ENCODE data around the gene ADGRA1.
"Not testable (repeated sequence)": the region's sequence is repeated elsewhere in the genome, so short reads cannot be mapped to it uniquely, and the experiment has no call there.

ADGRA1 gene

DNA sequence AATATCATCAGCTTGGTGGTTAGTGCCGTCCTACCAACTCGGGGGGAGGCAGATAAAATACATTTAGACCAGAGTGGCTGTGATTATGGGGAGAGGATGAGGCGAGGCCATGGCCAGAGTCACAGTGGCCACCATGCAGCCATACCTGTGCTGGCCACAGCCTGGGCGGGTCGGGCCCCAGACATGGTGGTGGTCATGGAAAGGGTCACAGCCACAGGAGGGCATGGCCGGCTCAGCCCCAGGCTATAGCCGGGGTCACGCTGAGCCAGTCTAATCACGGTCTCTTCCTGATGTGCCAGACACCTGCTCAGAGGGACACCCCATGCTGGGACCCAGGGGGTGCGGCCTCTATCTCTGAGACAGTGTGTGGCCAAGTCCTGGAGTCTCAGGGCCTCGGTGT lies 10.2 kb downstream of the ADGRA1 start:
- DNase-seq: no peak

DNA sequence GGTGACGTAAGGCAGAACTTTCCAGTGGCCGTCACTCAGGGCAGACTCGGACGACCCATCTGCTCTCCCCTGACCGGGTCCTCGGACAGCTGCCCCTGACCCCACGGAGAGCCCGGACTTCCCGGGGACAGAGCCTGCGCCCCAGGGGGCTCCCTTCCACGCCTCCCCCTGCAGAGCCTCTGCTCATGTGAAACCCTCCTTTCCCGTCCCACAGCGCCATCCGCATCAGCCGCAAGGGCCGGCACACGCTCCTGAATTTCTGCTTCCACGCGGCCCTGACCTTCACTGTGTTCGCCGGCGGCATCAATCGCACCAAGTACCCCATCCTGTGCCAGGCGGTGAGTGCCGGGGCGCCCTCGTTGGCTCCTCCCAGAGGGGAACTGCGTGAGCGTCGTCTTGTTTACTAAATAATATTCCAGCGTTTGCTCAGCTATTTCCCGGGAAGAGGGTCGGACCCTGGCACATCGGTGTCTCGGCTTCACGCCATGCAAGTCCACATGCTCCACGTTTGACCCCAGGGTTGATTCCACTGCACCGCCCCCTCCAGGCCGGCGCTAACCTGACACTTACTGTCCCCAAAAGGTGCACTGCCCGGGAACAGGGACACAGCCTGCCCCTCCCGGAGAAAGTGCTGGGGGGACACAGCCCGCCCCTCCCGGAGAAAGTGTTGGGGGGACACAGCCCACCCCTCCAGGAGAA lies 10.9 kb downstream of the ADGRA1 start:
- no peak for DNase-seq

DNA sequence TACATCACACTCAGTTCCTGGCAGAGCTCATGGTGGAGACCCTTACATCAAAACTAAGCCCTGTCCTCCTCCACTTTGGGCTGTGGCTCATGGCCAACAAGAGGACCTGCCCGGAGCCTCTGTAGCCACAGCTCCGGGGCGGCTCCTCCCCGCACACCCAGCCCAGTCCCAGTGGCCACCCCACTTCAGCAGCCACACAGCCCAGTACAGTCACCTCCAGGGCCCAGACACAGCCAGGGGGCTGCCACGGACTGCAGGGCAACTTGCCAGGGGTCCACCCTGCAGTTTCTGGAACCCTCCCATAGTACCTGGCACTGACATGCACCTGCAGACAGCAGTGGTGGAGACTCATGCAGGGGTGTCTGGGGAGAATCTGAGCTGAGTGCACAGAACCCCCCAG lies 11.8 kb downstream of the ADGRA1 start:
- DNase-seq: no peak

DNA sequence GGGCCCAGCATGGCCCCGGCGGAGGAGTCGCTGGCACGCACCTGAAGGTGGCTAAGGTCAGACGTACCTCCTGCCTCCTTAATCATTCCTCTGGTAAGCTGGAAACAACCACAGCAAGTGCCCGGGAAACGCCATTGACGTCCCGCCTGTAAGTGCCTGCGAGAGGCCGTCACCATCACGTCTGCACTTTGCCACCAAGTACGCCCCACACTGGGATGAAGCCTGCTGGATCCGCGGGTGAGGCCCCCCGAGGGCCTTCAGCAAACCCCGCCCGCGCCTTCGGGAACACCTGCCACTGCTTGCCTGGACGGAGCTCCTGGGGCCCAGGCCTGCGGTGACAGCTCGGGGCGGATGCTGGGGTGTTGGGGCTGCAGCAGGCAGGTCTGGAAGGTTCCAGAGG lies 12.5 kb downstream of the ADGRA1 start:
- no peak for DNase-seq

DNA sequence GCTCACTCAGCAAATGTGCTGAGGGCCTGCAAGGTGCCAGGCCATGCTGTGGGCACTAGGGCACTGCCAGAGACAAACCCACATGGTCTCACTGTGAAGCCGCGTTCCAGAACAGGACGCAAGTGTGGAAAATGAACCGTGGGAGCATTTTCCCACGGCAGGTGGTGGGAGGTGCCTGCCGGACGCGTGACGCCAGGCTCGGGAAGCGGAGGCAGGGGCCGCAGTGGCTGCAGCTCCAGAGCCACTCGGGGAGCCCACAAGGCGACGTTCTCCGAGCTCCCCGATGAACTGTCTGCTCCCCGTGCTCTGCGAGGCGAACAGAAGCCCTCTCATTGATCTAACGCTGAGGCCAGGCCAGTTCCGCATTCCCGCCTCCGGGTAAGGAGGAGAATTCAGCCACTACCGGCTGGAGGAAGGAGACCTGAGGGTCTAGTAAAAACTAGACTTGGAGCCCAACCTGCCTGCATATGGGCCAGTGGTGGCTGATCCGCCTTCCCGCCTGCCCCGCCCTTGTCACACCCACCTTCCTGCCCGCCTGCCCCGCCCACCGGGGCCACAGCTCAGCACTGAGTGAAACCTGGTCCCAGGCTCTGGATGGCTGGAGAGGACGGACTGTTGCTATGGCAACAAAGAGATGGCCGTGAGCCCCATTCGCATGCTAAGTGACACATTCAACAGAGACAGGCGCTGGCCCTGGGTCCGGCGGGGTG lies 13.1 kb downstream of the ADGRA1 start:
- DNase-seq: no peak

DNA sequence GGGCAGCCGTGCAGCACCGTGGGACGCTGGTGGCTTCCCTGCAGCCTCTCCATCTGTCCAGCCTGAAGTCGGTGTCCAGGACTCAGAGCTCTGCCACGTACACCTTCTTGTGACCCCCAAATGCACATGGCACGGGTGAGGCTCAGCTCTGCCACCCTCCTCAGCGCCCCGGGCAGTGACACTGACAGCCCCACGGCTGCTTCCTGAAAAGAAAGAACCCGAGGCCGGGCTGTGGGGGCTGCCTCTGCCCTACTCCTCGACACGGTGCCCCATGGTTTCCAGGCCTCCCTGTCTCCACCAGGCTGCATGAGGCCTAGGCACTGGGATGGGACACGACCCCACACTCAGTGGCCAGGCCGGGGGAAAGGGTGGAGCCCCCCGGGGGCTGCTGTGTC lies 13.7 kb downstream of the ADGRA1 start:
- DNase-seq: no peak

DNA sequence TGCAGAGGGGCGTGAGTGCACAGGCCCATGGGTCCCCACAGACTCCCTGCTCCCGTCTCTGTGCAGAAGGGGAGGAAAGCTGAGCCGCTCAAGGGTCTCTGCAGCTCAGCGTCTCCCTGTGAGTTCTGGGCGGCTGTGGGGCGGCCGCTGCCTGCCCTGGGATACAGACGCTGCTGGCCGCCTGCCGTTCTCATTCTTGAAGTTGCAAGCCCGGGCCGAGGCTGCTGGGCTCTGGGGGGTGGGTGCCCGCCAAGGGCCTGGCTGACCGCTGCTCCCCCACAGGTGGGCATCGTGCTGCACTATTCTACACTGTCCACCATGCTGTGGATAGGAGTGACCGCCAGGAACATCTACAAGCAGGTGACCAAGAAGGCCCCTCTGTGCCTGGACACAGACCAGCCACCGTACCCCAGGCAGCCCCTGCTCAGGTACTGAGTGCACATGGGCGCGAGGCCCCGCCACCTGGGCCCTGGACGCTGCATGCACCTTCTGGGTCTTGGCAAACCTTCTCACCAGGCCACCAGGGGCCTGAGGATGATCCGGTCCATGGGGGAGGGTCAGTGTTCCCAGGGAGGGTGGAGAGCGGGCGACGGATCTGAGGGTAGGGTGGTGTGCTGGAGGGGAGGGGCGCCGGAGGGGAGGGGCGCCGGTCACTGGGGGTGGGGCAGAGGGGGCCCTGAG lies 14.8 kb downstream of the ADGRA1 start:
- no peak for DNase-seq

DNA sequence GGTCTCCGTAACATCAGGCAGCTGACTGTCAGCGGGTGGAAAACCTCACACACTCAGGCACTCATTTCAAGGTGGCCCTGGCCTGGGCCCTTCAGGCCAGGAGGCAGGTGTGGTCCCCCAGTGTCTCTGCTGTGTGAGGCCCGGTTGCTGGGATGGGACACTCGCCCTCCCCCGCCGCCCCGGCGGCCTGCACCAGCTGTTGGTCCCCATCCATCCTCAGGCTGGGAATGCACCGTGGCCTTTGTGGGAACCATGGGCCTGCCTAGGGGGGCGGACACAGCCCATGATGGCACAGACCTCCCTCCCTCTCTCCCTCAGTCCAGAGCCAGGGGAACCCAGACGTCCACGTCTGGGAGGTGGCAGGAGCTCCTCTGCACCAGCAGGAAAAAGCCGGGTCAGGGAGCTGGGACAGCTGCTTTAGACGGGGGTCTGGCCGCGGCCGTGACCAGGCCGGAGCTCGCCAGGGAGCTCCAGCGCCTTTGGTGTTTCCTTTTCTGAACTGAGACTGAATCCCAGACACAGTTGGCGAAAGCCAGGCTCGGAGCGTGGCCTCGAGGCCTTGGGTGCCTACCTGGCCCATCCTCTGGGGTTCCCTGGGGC lies 15.7 kb downstream of the ADGRA1 start:
- DNase-seq: no peak

DNA sequence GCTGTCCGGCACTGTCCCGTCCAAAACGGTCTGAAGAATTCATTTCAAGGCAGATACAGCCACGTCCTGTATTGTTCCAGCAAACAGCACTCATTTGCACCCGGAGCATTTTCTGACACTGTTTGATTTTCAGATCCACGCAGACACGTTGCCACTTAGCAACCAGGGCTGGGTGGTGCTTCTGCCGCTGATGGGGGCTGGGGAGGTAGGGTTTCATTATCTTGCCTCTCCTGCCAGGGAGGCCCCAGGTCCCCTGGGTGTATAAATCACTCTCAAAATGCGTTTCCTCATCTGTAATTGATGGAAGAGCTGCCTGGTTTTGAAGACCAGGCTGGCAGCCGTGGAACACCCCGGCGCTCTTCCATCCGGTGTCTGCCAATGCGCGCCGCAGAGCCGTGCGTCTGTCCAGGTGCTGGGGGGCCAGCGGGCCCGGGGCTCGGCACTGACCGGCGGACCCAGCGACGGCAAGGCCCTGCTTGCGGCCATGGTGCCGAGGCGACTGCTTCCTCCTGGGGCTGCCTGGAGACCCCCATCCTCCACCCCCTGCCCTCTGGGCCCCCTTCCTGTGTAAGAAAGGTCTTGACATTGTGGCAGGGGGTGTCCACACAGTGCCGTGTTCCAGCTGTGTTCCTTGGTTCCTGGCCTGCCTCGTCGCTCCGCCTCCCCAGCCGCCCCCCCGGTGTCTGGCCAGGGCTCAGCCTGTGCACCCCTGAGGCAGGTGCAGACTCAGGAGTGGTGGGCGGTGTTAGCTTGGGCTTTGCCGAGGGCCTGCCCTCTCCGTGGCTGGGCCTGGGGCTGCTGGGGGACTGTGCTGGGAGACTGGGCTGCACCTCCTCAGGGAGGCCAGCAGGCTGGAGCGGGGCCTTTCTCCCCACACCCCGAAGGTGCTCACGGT lies 16.6 kb downstream of the ADGRA1 start:
- no peak for DNase-seq

DNA sequence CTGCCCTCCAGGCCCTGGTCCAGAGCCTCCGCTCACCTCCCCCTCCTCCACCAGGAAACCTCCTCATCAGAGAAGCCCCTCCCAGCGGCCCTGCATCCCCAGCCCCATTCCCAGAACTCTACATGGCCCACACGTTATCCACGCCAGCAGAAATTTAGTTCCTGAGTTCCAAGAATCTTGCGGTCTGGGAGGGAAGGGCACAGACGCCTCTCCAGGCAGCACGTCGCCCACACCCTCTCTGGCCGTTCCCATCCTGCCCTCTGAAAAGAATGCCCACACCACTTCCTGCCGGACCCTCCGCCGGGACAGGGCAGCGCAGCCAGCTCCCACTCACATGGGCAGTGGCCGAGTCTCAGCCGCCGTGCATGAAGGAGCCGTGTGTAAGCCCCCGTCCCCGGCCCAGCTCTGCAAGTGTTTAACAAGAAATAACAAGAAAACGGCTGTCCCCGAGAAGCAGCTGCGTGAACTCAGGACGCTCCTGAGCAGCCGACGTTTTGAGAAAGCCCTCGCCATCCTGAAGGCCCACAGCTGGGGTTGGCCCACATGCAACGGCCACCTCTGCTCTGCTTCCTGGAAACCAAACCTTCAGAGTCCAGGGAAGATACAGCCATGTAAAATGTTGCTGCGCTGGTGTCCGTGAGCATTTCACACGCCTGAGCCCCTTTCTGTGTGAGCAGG lies 17.4 kb downstream of the ADGRA1 start:
- DNase-seq: no peak

DNA sequence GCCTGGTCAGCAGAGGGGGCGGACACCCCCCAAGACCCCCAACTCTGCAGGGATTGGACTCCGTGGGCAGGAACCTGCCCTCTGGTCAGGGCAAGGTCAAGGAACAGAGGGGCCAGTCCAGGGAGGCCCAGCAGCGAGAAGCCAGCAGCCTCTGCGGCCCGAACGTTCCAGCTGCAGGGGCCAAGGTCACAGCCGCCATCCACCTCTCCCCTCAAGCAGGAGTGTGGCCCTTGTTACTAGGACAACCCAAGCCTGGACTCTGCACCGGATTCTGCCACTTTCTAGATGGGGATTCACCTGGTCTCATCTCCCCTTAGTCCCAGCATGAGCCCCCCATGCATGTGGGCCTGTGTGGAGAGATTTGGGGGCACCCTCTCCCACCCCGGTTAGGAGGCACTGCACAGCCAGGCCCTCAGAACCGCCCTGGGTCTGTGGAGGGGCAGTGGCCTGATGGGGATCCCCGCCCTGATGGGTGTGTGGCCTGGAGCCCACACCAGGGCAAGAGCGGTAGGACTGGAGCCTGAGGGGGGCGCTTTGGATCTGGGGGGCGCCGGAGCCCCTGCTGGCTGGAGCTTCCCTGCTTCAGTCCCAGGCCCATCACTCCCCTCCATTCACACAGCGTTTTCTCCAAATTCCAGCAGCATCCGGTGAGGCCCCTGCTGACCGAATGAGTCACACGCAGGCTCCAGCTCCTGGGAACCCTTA lies 18.1 kb downstream of the ADGRA1 start:
- DNase-seq: no peak

DNA sequence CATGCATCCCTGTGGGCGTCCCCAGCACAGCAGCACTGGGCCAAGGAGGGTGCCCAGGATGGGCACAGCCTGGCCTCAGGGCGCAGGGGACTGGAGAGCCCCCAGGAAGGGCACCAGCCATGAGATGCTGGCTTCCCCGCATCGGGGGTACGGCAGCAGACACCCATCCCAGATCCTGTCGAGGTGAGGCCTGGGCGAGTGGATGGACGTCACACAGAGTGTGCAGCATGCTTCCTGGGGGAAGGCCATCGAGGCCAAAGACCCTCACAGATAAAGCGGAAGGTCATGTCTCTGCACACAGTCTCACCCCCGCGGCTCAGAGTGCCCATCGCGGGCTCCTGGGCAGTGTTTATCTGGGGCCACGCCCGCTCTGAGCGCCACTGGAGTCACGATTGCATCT lies 18.8 kb downstream of the ADGRA1 start:
- DNase-seq: no peak

DNA sequence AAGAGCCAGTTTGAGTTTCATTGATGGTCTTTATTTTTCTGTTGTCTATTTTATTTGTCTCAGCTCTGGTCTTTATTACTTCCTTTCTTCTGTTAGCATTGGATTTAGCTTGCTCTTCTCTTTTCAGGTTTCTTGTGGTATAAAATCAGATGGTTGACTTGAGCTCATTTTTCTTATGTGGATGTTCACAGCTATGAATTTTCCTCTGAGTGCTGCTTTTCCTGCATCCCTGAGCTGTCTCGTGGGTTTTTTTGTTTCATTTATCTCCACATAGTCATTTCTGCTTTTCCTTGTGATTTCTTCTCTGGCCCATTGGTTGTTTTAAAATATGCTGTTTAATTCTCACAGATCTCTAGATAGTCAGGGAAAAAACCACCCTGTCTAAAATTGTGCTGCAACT lies 19.7 kb downstream of the ADGRA1 start:
- no peak for DNase-seq

DNA sequence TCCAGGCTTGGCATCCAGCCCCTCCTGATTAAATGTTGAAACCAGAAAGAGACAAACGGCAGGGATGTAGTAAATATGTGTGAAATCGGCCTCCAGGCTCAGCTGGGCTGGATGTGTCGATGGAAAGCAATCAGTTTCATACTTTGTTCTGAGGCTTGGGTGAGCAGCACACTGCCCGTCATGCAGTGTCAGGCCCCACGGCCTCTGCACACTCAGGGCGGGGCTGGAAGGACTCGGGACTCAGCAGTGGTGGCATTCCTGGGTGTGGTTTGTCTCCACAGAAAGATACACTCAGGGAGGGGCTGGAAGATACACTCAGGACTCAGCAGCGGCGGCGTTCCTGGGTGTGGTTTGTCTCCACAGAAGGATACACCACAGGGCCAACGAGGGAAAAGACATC lies 22.0 kb downstream of the ADGRA1 start:
- no peak for DNase-seq

DNA sequence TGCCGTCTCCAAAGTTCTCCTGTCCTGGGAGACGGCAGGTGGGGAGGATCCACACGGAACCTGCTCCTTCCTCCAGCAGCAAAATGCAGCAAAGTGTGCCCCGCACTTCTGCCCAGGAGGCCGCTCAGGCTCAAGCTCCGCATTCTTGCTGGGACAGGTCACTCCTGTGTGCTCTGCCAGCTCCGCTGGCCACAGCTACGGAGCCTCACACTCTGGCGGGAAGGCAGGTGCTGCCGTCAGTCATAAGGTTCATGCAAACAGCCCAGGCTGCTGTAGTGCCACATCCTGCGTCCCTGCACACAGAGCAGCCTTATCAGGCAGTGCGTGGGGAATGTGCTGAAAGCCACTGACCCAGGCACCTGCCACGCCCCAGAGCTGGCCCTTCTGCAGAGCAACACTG lies 22.4 kb downstream of the ADGRA1 start:
- DNase-seq: no peak

DNA sequence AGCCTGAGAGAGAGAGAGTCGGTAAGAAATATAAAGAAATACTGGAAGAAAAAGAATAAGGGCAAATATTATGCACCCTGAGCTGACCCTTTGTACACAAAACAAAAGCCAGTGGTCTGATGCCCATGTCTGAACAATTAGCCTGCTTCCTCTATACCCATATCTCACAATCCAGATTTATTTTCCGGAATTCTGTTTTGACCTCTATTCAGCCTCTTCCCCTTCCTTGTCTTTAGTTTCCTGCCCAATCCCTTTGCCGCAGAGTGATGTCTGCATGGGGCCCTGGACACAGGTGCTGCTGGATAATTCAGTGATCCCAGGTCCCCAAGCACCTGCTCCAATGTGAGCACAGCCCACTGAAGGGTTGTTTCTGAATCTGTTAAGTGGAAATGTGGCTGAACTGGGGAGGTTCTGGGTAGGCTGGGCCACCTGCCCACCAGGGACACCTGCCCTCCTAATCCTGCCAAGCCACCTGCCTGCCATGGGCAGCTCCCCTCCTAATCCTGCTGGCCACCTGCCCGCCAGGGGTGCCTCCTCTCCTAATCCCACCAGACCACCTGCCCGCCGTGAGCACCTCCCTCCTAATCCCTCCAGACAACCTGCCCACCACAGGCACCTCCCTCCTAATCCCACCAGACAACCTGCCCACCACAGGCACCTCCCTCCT lies 23.0 kb downstream of the ADGRA1 start:
- no peak for DNase-seq

DNA sequence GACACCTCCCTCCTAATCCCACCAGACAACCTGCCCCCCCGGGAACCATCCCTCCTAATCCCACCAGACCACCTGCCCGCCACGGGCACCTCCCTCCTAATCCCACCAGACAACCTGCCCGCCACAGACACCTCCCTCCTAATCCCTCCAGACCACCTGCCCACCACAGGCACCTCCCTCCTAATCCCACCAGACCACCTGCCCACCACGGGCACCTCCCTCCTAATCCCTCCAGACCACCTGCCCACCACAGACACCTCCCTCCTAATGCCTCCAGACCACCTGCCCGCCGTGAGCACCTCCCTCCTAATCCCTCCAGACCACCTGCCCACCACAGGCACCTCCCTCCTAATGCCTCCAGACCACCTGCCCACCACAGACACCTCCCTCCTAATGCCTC lies 23.9 kb downstream of the ADGRA1 start:
- not testable (repeated sequence) for DNase-seq

DNA sequence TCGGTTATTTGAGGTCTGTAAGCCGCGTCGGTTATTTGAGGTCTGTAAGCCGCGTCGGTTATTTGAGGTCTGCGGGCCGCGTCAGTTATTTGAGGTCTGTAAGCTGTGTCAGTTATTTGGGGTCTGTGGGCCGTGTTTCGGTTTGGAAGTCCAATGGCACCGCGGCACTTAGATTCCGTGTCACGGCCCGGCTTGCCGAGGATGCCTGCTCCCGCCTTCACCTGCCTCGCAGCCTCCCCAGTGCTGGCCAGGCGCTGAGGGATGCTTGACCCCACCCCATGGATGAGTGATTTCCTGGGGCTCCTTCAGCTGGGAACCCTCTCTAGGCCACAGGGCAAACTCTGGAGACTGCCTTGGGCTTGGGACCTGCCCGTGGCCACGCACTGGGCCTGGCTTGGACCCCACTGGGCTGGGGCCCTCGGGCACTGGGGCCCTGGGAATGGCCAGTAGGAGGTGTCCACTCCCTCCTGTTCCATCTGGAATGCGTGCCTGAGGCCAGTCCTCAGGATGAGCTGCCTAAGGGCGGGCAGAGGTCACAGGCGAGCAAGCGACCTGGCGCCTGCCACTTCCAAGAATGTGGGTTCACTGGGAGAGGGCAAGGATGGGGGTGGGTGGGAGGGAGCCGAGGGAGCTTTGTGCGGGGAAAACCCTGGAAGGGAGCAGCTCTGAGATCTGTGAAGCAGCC lies 25.6 kb downstream of the ADGRA1 start:
- no peak for DNase-seq

DNA sequence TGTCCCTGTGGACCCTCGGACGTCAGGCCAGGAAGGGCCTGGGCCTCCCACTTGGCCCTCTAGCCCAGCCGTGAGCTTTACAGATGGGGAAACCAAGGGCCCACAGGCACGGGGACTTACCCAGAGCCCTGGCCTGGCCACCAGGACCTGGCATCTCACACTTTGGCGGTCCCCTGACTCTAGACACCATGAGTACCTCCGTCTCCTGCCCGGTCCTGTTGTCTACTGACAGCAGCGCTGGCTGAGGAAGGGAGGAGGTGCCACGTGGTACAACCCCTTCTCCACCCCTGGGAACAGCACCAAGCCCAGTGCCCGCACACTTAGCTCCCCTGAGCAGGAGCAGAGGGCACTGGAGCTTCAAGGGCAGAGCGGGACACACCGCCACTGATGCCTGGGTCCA lies 26.1 kb downstream of the ADGRA1 start:
- DNase-seq: no peak

DNA sequence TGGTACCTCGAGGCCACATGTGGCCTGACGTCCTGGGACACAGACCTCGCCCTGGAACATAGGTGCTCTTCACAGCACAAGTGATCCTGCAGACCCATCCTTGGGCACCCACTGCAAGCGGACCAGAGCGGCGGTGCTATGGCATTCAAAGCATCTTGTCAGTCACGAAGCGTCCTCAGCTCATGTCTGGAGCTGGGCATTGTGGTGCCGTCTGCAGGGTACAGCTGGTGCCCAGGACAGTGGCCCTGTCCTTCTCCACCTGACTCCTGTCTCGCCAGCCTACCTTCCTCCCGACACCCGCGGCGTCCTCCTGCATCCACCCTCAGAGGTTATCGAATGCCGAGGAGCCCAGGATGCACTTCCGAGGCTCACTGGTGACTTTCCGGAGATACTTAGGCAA lies 26.5 kb downstream of the ADGRA1 start:
- no peak for DNase-seq
